HepG2 (cell line): ENCODE data around the gene NMUR2. TPM values are rescaled to one million over a fixed set of nuclear protein-coding genes. Genes with fewer than 3 reads are reported as not detected.

Source experiments
- ATAC-seq: fragments of 200-7000 bp; cut with Tn5 transposase; 3 replicates; pipeline ENCODE4 v1.9.1; 2020; ENCODE audit warnings: mild to moderate bottlenecking, moderate library complexity
- BruUV-seq: library from RNA; stranded (reverse); fragments of 400-500 nt; replicated peaks from 2 replicates; lab custom pipeline; 2021; lab: Mats Ljungman, UMichigan
- CTCF ChIA-PET: fragments of 300-600 bp; formaldehyde crosslinking; extraction: SDS; loops from one replicate; lab custom pipeline; 2021; ENCODE audit warnings: low total read pairs, inconsistent platforms, low intra/inter-chr PET ratio; lab: Yijun Ruan, JAX
- POLR2A ChIA-PET: fragments of 350-600 bp; sonication (Branson Sonifier 250); formaldehyde crosslinking; loops from one replicate; lab custom pipeline; 2020; ENCODE audit warnings: antibody characterized with exemption, inconsistent platforms; lab: Yijun Ruan, JAX
- DNase-seq: peaks from one replicate; pipeline ENCODE4 v3.0.0-alpha.2; 2015; ENCODE audit warnings: low spot score
- FAIRE-seq: peaks from 3 replicates; lab custom pipeline; 2011; peaks lifted over from hg19 to GRCh38; lab: Jason Lieb, UNC
- H2AFZ ChIP-seq: one replicate; pipeline ENCODE4 v1.6.1; 2011; ENCODE audit warnings: low read length, inconsistent platforms
- H3K27ac ChIP-seq: fragments of 300-600 bp; 3 replicates; pipeline ENCODE4 v1.8.0; 2011; ENCODE audit warnings: mixed run types, mild to moderate bottlenecking, mixed read lengths, low read length, inconsistent platforms; ENCODE audit not compliant: insufficient read depth; ENCODE audit errors: extremely low read length
- H3K27me3 ChIP-seq, 2 experiments: fragments of 200-600 bp in 1 of 2; 2 replicates in 1 of 2; 3 replicates in 1 of 2; pipeline versions ENCODE4 v1.6.0 to v1.8.0; 2011; ENCODE audit warnings: low read length in 2 of 2, mild to moderate bottlenecking in 2 of 2, moderate library complexity in 2 of 2, inconsistent platforms in 1 of 2; ENCODE audit not compliant: insufficient read depth in 2 of 2, control insufficient read depth in 1 of 2
- H3K36me3 ChIP-seq, 2 experiments: fragments of 200-600 bp in 1 of 2; replicated peaks in 1 of 2; 2 replicates in 1 of 2; 3 replicates in 1 of 2; pipeline versions ENCODE4 v1.5.1 to v1.8.0; 2011; ENCODE audit warnings: low read length in 2 of 2, inconsistent platforms in 1 of 2; ENCODE audit not compliant: insufficient read depth in 2 of 2, control insufficient read depth in 1 of 2
- H3K4me1 ChIP-seq: 2 replicates; pipeline ENCODE4 v1.5.1; 2012; ENCODE audit warnings: low read length, inconsistent platforms; ENCODE audit not compliant: insufficient read depth
- H3K4me2 ChIP-seq: 2 replicates; pipeline ENCODE4 v1.6.0; 2011; ENCODE audit warnings: low read depth, low read length, inconsistent platforms
- H3K4me3 ChIP-seq, 3 experiments: fragments of 200-600 bp in 1 of 3; sonication (generic), shearing (Covaris generic) in 1 of 3; replicated peaks in 1 of 3; 2 replicates each; pipeline ENCODE4 v1.5.1; 2011 to 2016; ENCODE audit warnings: low read length in 3 of 3, inconsistent platforms in 2 of 3, low read depth in 2 of 3, mild to moderate bottlenecking in 2 of 3, control low read depth in 1 of 3, mixed read lengths in 1 of 3; ENCODE audit not compliant: insufficient read depth in 1 of 3
- H3K79me2 ChIP-seq: one replicate; pipeline ENCODE4 v1.6.1; 2011; ENCODE audit warnings: low read length, inconsistent platforms; ENCODE audit not compliant: insufficient read depth
- H3K9ac ChIP-seq: 2 replicates; pipeline ENCODE4 v1.6.0; 2011; ENCODE audit warnings: mild to moderate bottlenecking, low read depth, low read length, inconsistent platforms; ENCODE audit not compliant: insufficient read depth
- H3K9me3 ChIP-seq: 2 replicates; pipeline ENCODE4 v1.5.1; 2012; ENCODE audit warnings: mild to moderate bottlenecking, low read length
- H4K20me1 ChIP-seq: 2 replicates; pipeline ENCODE4 v1.6.0; 2011; ENCODE audit warnings: inconsistent platforms, mild to moderate bottlenecking, low read length, moderate library complexity; ENCODE audit not compliant: insufficient read depth
- AGO2 ChIP-seq: fragments of 200-400 bp; formaldehyde crosslinking; optimal IDR thresholded peaks from 2 replicates; pipeline ENCODE3; 2017; ENCODE audit warnings: mild to moderate bottlenecking, low read depth, low read length, moderate library complexity
- GABPA ChIP-seq, 2 experiments: IDR thresholded peaks; 2 replicates each; pipeline ENCODE4 v1.6.1; 2011 to 2016; ENCODE audit warnings: low read depth in 2 of 2, low read length in 1 of 2, missing biosample characterization in 1 of 2, missing genetic modification characterization in 1 of 2
- KDM5B ChIP-seq: sonication (generic); formaldehyde crosslinking; IDR thresholded peaks from 2 replicates; pipeline ENCODE4 v1.4.0; 2020; ENCODE audit warnings: missing genetic modification reagents, mild to moderate bottlenecking, borderline replicate concordance
- NKX3-1 ChIP-seq: sonication (generic); formaldehyde crosslinking; IDR thresholded peaks from 2 replicates; pipeline ENCODE4 v1.5.0; 2020; ENCODE audit warnings: missing genetic modification reagents
- NR3C1 ChIP-seq: sonication (generic); formaldehyde crosslinking; IDR thresholded peaks from 2 replicates; pipeline ENCODE4 v1.4.0; 2020; ENCODE audit warnings: missing genetic modification reagents
- RNF2 ChIP-seq: fragments of 450-650 bp; conservative IDR thresholded peaks from 2 replicates; pipeline ENCODE4 v1.6.1; 2016; ENCODE audit warnings: low read depth
- RNF219 ChIP-seq: sonication (generic); formaldehyde crosslinking; IDR thresholded peaks from 2 replicates; pipeline ENCODE4 v1.5.0; 2020; ENCODE audit warnings: mild to moderate bottlenecking, missing genetic modification reagents
- SOX6 ChIP-seq, 2 experiments: fragments of 450-650 bp in 1 of 2; sonication (generic) in 1 of 2; formaldehyde crosslinking in 1 of 2; IDR thresholded peaks; 2 replicates each; pipeline versions ENCODE4 v1.4.0 to v1.6.1; 2017 to 2020; ENCODE audit warnings: antibody characterized with exemption in 1 of 2, mild to moderate bottlenecking in 1 of 2, missing genetic modification reagents in 1 of 2
- TCF7 ChIP-seq: sonication (generic); IDR thresholded peaks from 2 replicates; pipeline ENCODE4 v1.6.1; 2016; ENCODE audit warnings: antibody characterized with exemption, low read depth
- YEATS2 ChIP-seq: sonication (generic); formaldehyde crosslinking; IDR thresholded peaks from 2 replicates; pipeline ENCODE4 v1.4.0; 2020; ENCODE audit warnings: missing genetic modification reagents, borderline replicate concordance
- ZBTB46 ChIP-seq: sonication (generic); formaldehyde crosslinking; IDR thresholded peaks from 2 replicates; pipeline ENCODE4 v1.4.0; 2020; ENCODE audit warnings: mild to moderate bottlenecking, missing genetic modification reagents, borderline replicate concordance
- ZIK1 ChIP-seq: sonication (generic); formaldehyde crosslinking; IDR thresholded peaks from 2 replicates; pipeline ENCODE4 v1.5.0; 2020; ENCODE audit warnings: mild to moderate bottlenecking, low read depth, missing genetic modification reagents, borderline replicate concordance
- ZNF350 ChIP-seq: sonication (generic); formaldehyde crosslinking; IDR thresholded peaks from 2 replicates; pipeline ENCODE4 v1.4.0; 2020; ENCODE audit warnings: mild to moderate bottlenecking, low read depth, missing genetic modification reagents, borderline replicate concordance
- ZNF687 ChIP-seq: sonication (generic); formaldehyde crosslinking; IDR thresholded peaks from 2 replicates; pipeline ENCODE4 v1.5.1; 2020; ENCODE audit warnings: mild to moderate bottlenecking, missing genetic modification reagents, moderate library complexity
- WGBS: methylation state at CpG from one replicate; pipeline ENCODE4 v1.1.6; 2017; ENCODE audit warnings: low lambda C conversion rate; 5-methylcytosine and 5-hydroxymethylcytosine counted together
- in situ Hi-C: cut with HindIII; loops from 2 replicates; pipeline ENCODE4 v1.10.0; 2017; ENCODE audit warnings: low pct_unique_long_range_greater_than_20kb; ENCODE audit not compliant: extremely low pct_ligation_motif_present
- intact Hi-C: fragments of 100-400 bp; cut with micrococcal nuclease; formaldehyde crosslinking; loops from one replicate; pipeline ENCODE4 v1.10.0; 2022; ENCODE audit not compliant: unreplicated experiment
- polyA plus RNA-seq, 8 experiments: library from polyadenylated mRNA; depleted of rRNA in 3 of 8; stranded (reverse) in 7 of 8; unstranded in 1 of 8; fragments of >200 nt; fragmentation: Illumina TruSeq in 4 of 8; extraction: Trizol in 4 of 8; gene quantifications; 2 replicates each; pipeline versions ENCODE4 v1.2.1 to v1.2.3, GENCODE V29; 2011 to 2016; ENCODE audit warnings: low read depth in 4 of 8, missing spikeins in 1 of 8, mixed read lengths in 1 of 8; ENCODE audit not compliant: insufficient read depth in 1 of 8
- total RNA-seq, 5 experiments: library from RNA; depleted of rRNA; stranded (reverse); fragments of >200 nt; fragmentation: Illumina TruSeq; extraction: Trizol; gene quantifications; 2 replicates each; pipeline ENCODE4 v1.2.3, GENCODE V29; 2016; ENCODE audit warnings: low read depth in 1 of 5
- TF ChIP-seq, protein P1 (sequence below): sonication (generic); formaldehyde crosslinking; IDR thresholded peaks from 2 replicates; pipeline ENCODE4 v1.5.1; 2020; ENCODE audit warnings: missing genetic modification reagents, mild to moderate bottlenecking, borderline replicate concordance

Gene NMUR2
- total and polyA plus RNA-seq, 2 of the 13 experiments (the other 11 are each of a cell fraction or from before 2014, with no cell fraction given) = not detected

GRCh38 chr5:152358861-152359568, 46.1 kb downstream of the NMUR2 start:
- Histone ChIP-seq H3K4me3 (no peak overlapping the region), H3K4me1 (no peaks in the 10 kb centered on the region), H3K36me3 (no peaks in the 10 kb centered on the region), H3K4me2 (no peak overlapping the region), H2AFZ (no peak overlapping the region), H3K27ac (no peak overlapping the region), H4K20me1 (no peaks in the 10 kb centered on the region), H3K9me3 (no peaks in the 10 kb centered on the region), H3K79me2 (no peaks in the 10 kb centered on the region), H3K27me3 (no peaks in the 10 kb centered on the region; a peak in 2 of 5 replicates), H3K9ac (no peak overlapping the region)
- CTCF ChIA-PET = no interaction called here
- FAIRE-seq (no peak), DNase-seq (no peak), ATAC-seq (no peak)
- WGBS = 10% methylated on average over 9 of the region's 9 CpGs
- intact Hi-C loops (no loop called here), in situ Hi-C loops (no loop called here)
- no TSS peak for BruUV-seq
- POLR2A ChIA-PET = no interaction called here
- TF ChIP-seq AGO2 = no peak
- no peak for TF ChIP-seq GABPA (IDR thresholded peaks at IDR 0.05; ENCODE audit: low read depth, low read length)
- TF ChIP-seq GABPA (CRISPR knock-in tag; IDR thresholded peaks at IDR 0.05; ENCODE audit: low read depth) = no peak
- no peak for TF ChIP-seq ZBTB46
- no peak for TF ChIP-seq KDM5B (CRISPR knock-in tag)
- TF ChIP-seq, protein P1, sequence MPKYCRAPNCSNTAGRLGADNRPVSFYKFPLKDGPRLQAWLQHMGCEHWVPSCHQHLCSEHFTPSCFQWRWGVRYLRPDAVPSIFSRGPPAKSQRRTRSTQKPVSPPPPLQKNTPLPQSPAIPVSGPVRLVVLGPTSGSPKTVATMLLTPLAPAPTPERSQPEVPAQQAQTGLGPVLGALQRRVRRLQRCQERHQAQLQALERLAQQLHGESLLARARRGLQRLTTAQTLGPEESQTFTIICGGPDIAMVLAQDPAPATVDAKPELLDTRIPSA (CRISPR knock-in tag) = no peak
- TF ChIP-seq ZNF350 (CRISPR knock-in tag) = no peak
- TF ChIP-seq RNF219 (CRISPR knock-in tag) = no peak
- no peak for TF ChIP-seq ZNF687
- no peak for TF ChIP-seq NKX3-1
- TF ChIP-seq SOX6 (IDR thresholded peaks at IDR 0.05) = no peak
- no peak for TF ChIP-seq SOX6 (CRISPR knock-in tag; IDR thresholded peaks at IDR 0.05)
- TF ChIP-seq NR3C1 (CRISPR knock-in tag) = no peak
- no peak for TF ChIP-seq RNF2
- TF ChIP-seq YEATS2 (CRISPR knock-in tag) = no peak
- TF ChIP-seq TCF7 = no peak
- TF ChIP-seq ZIK1 = no peak
